A673 (cell line): ENCODE measurements around the gene SIRPD. TPM values are rescaled to one million over a fixed set of nuclear protein-coding genes. Genes with fewer than 3 reads are reported as not detected.

Experiments used
- BruUV-seq: library from RNA; stranded (reverse); fragments of 400-500 nt; replicated peaks from 2 replicates; lab custom pipeline; 2021; lab: Mats Ljungman, UMichigan
- CTCF ChIA-PET: fragments of 300-600 bp; sonication (Branson Sonifier 250); formaldehyde crosslinking; loops from one replicate; lab custom pipeline; 2022; ENCODE audit warnings: antibody characterized with exemption; lab: Charles Lee
- POLR2A ChIA-PET: fragments of 300-600 bp; sonication (Branson Sonifier 250); formaldehyde crosslinking; loops from one replicate; lab custom pipeline; 2022; ENCODE audit warnings: antibody characterized with exemption; ENCODE audit not compliant: low non-redundant PET; lab: Charles Lee
- DNase-seq: peaks from one replicate; pipeline ENCODE4 v3.0.0-alpha.2; 2015; ENCODE audit warnings: low spot score
- H3K27ac ChIP-seq: fragments of 200-600 bp; sonication (generic); 2 replicates; pipeline ENCODE4 v1.5.1; 2016; ENCODE audit warnings: mixed run types, low read depth, mild to moderate bottlenecking, mixed read lengths, antibody characterized with exemption, low read length; ENCODE audit not compliant: poor library complexity, severe bottlenecking
- H3K27me3 ChIP-seq: fragments of 200-600 bp; sonication (generic); replicated peaks from 2 replicates; pipeline ENCODE4 v1.6.1; 2017; ENCODE audit warnings: mixed run types, low read depth, mild to moderate bottlenecking, mixed read lengths, antibody characterized with exemption, low read length; ENCODE audit not compliant: insufficient read depth, poor library complexity
- H3K36me3 ChIP-seq: fragments of 200-600 bp; sonication (generic); 2 replicates; pipeline ENCODE4 v1.6.1; 2016; ENCODE audit warnings: mixed run types, mild to moderate bottlenecking, mixed read lengths, antibody characterized with exemption, low read length; ENCODE audit not compliant: insufficient read depth, poor library complexity, severe bottlenecking
- H3K4me1 ChIP-seq: fragments of 200-600 bp; sonication (generic); 2 replicates; pipeline ENCODE4 v1.6.1; 2017; ENCODE audit warnings: mixed run types, mild to moderate bottlenecking, mixed read lengths, antibody characterized with exemption, low read length; ENCODE audit not compliant: insufficient read depth, poor library complexity, severe bottlenecking
- H3K4me3 ChIP-seq: fragments of 200-600 bp; sonication (generic); 2 replicates; pipeline ENCODE4 v1.5.1; 2016; ENCODE audit warnings: low read depth, mixed run types, mild to moderate bottlenecking, mixed read lengths, low read length; ENCODE audit not compliant: poor library complexity, severe bottlenecking
- H3K9me3 ChIP-seq: fragments of 200-600 bp; sonication (generic); 2 replicates; pipeline ENCODE4 v1.6.1; 2016; ENCODE audit warnings: mixed run types, low read depth, mild to moderate bottlenecking, mixed read lengths, antibody characterized with exemption, low read length; ENCODE audit not compliant: poor library complexity, severe bottlenecking
- CTCF ChIP-seq: fragments of 300-800, 200-600 bp; sonication (generic); conservative IDR thresholded peaks from 2 replicates; pipeline ENCODE4 v1.5.1; 2017; ENCODE audit warnings: low read depth, mild to moderate bottlenecking, antibody characterized with exemption, low read length, moderate library complexity, mixed read lengths
- EZH2 ChIP-seq: fragments of 200-600 bp; sonication (generic); IDR thresholded peaks from 2 replicates; pipeline ENCODE4 v1.6.1; 2017; ENCODE audit warnings: borderline replicate concordance, low read depth, mild to moderate bottlenecking, mixed read lengths, antibody characterized with exemption, low read length; ENCODE audit not compliant: poor library complexity, severe bottlenecking
- intact Hi-C: fragments of 100-400 bp; cut with micrococcal nuclease; formaldehyde crosslinking; loops from one replicate; pipeline ENCODE4 v1.10.0; 2022; ENCODE audit not compliant: unreplicated experiment
- total RNA-seq: library from RNA; stranded (reverse); gene quantifications from 2 replicates; pipeline ENCODE4 v1.2.3, GENCODE V29; 2021

Gene SIRPD
- total RNA-seq, 1 experiment from 2014 or later = not detected

DNA sequence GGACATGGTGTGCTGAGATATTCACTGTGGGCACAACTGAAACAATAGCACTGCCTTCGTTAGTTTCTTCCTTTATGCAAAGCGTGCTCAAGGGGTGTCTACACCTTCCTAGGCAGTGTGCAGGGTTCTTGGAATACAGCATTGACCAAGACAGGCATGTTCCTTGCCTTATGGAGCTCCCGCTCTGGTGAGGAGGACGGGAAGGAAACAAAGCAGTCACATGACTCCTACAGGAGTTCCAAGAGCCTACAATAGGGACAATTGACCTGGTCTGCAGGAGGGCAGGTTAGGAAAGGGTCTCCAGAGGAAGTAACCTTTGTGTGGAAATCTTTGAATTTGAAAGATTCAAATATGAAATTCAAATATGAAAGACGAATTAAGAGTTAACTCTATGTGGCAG is 40.5 kb downstream of the SIRPD start:
- no peak overlapping the region for H3K4me3 ChIP-seq
- TF ChIP-seq EZH2 (no peak), CTCF (no peak)
- DNase-seq = no peak
- H3K4me1 ChIP-seq = no peaks in the 10 kb centered on the region
- ChIA-PET CTCF (interaction anchor here (1.0 kb wide), 1 partner anchor 13 kb away, joined by 3 read pairs; no protein-coding TSS in a partner anchor), POLR2A (no interaction called here)
- peaks cover 11% of the 10 kb centered on the region for H3K27me3 ChIP-seq
- no peak overlapping the region for H3K27ac ChIP-seq
- intact Hi-C loops = no loop called here
- no peaks in the 10 kb centered on the region for H3K36me3 ChIP-seq
- BruUV-seq = no TSS peak
- H3K9me3 ChIP-seq = no peaks in the 10 kb centered on the region

- ChIA-PET CTCF (no interaction called here), POLR2A (no interaction called here)
- intact Hi-C loops = no loop called here
- no peak for DNase-seq
- TF ChIP-seq EZH2 (no peak), CTCF (no peak)
- Histone ChIP-seq H3K4me1 (no peaks in the 10 kb centered on the region), H3K27ac (no peak overlapping the region), H3K27me3 (peaks cover 17% of the 10 kb centered on the region), H3K4me3 (no peak overlapping the region), H3K9me3 (no peaks in the 10 kb centered on the region), H3K36me3 (no peaks in the 10 kb centered on the region)
- BruUV-seq = no TSS peak
These were observed 43.7 kb downstream of the SIRPD start for GRCh38 chr20:1513801-1514200.

- Histone ChIP-seq H3K4me3 (no peak overlapping the region), H3K4me1 (no peaks in the 10 kb centered on the region), H3K36me3 (no peaks in the 10 kb centered on the region), H3K27ac (no peak overlapping the region), H3K27me3 (peaks cover 6% of the 10 kb centered on the region), H3K9me3 (no peaks in the 10 kb centered on the region)
- ChIA-PET POLR2A (no interaction called here), CTCF (interaction anchor here (1.0 to 1.6 kb wide), 2 partner anchors 225 to 268 kb away, joined by 3 to 14 read pairs; no protein-coding TSS in a partner anchor)
- intact Hi-C loops = loop anchor here (1.0 to 5.0 kb wide), 2 partner anchors 225 to 268 kb away; no protein-coding TSS in a partner anchor
- DNase-seq = peak; percentile 62
- peak; percentile 69 for TF ChIP-seq CTCF
- TF ChIP-seq EZH2 = no peak
- BruUV-seq = no TSS peak
These were observed 48.3 kb downstream of the SIRPD start for GRCh38 chr20:1509237-1509636.
